ENCODE results near the gene MT1M.
"Not testable (repeated sequence)": the region's sequence is repeated elsewhere in the genome, so short reads cannot be mapped to it uniquely, and the experiment has no call there.

Gene MT1M

DNA sequence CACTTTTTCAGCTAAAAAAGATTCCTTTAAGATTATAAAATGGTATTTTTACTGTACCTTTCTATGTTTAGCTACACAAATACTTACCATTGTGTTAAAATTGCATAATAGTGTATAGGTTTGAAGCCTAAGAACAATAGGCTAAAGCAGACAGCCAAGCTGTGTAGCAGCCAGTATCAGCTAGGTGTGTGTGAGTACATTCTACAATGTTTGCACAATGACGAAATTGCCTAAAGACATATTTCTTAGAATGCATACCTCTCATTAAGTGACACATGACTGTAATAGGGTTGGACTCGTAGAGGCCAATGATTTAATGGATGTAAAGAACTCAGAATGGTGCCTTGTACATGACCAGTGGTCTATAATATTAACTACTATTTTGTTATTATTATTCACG lies 17.4 kb downstream of the MT1M start:
- DNase-seq (ENCODE audit: low read depth), result no peak

DNA sequence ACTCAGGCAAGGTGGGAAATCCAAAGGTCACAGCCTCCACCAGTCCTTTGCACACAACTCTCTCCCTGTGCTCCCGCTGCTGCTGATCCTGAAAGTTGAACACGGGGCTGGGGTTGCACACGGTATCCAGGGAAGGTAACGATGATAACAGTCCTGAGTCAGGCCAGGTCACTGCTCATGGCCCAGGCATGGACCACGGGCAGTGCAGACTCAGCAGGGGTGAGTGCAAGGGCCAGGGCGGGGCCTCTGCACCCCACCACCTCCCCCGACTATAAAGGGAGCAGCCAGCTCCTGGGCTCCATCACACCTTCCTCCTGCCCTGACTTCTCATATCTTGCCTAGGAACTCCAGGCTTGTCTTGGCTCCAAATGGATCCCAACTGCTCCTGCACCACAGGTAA lies 19.1 kb downstream of the MT1M start, which contains the start of gene MT1B:
Gene MT1B (plus strand): TSS at position 301 of the 400 bp plus-strand sequence. CDS start 68 bp downstream, at position 369.
- DNase-seq (ENCODE audit: low read depth), result no peak

DNA sequence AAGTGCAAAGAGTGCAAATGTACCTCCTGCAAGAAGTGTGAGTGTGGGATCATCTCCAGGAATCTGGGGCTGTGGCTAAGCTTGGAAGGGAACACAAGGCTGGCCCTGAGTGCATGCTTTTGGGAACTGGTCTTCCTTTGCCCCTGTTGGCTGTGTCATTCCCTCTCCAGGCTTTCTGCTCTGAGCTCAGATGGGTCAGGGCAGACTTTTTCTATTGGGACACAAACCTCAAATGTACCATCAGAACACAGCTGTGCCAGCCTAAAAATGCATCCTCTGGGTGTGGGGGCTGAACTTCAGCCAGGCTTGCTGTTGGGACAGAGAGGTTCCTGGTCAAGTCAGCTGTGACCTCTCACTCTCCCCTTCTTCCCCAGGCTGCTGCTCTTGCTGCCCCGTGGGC lies 20.1 kb downstream of the MT1M start:
- no peak for DNase-seq (ENCODE audit: low read depth)

DNA sequence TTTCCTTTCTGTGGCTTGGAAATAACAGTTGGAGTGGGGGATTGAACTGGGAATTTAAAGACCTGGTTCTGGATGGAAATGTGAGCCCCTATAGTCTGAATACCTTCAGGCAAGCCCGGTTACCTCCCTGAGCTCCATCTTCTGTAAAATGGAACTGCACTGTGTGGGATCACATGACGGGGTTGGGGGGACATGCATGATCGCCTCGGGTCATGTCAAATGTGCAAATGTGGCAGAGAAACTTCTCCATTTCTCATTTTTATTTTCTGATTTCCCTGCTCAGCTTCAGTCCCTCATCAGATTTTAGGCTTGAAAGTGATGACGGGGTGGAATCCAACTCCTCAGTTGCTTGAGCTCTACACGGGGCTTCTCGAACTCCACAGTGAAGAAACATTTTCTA lies 20.8 kb downstream of the MT1M start:
- no peak for DNase-seq (ENCODE audit: low read depth)

DNA sequence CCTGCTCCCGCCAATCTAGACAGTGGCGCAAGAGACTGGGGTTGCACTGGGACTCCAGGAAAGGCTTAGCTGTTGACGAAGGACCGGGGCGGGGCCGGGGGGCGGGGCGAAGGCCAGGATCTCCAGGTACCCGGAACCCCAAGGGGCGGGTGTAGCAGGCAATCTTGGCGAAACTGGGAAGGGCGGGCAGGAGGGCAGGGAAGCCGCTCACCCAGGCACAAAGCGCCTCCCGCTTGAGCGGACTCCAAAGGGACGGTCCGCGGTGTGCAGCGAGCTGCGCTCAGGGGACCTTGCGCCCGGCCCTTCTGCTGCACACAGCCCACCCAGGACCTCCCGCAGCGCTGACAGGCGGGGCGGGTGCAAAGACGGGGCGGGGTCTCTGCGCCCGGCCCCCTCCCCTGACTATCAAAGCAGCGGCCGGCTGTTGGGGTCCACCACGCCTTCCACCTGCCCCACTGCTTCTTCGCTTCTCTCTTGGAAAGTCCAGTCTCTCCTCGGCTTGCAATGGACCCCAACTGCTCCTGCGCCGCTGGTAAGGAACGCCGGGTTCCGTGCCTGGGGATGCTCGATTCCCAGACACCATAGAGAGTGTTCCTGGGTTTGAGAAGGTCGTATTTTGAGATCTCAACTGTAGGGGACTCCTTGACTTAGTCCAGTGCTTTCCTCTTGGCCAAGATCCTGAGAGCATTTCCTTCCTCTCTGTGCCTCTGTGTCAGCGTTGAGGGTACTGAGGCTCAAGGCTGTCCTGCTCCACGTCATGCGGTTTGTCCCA lies 25.3 kb downstream of the MT1M start, which contains the start of gene MT1F:
Gene MT1F (plus strand): TSS at position 405 of the 772 bp plus-strand sequence. CDS start 100 bp downstream, at position 505.
- no peak for DNase-seq (ENCODE audit: low read depth)

DNA sequence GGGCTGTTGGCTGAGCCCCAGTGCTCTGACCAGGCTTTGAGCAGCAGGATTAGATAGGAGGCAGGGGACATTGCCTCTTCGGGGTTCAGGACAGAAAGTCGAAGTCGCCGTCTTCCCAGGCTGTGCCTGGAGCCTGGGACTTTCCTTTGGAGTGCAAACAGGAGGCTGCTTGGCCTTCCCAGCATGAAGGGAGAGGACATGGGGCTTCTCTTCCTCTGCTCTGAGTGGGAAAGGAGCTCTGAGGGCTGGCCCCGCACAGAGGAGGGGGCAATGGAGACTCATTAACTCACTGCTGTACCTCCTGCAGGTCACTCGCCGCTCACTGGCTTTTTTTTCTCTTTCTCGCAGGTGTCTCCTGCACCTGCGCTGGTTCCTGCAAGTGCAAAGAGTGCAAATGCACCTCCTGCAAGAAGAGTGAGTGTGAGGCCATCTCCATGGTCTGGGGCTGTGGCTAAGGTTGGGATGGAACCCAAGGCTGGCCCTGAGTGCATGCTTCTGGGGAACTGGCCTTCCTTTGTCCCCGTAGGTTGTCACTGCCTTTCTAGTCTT lies 25.9 kb downstream of the MT1M start:
- no peak for DNase-seq (ENCODE audit: low read depth)

DNA sequence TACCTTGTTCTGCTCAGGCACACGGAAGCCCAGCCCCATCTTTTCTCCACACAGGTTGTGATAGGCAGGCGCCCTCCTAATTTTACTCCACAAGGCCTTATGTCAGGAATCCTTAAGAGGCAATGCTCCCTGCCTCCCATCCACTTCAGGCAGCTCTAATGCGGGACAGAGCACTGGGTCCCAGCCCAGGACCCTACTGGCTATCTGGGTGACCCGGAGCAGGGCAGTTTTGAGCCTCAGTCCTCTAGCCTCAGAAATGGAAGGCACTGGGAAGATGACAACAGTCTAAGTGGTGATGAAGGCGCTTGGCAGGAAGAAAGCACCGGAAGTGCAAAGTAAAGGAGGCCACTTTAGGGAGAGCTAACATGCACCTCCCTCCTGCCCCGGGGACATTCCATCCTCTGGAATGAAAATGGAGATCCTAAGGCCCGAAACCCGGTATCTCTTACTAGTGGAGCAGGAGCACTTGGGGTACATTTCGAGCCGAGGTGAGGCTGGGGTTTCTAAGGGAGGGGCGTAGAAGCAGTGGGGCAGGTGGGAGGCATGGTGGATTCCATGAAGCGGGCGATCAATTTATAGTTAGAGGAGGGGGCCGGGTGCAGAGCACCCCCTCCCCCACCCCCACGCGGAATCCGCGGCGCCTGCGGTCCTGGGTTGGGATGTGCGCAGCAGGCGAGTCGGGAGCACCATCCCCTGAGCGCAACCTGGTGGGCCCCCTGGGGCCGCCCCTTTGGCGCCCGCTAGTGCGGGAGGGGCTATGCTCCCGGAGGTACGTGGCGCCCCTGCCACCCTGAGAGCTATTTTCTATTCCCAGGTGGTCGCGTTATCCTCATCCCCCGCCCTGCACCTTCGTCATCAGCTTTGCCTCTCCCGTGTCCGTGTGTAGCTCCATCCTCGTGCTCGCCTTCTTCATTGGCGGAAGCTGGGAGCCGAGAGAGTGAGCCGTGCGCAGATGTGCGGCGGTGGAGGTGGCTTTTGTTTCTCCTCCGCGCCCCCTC lies 30.2 kb downstream of the MT1M start:
- no peak for DNase-seq (ENCODE audit: low read depth)

DNA sequence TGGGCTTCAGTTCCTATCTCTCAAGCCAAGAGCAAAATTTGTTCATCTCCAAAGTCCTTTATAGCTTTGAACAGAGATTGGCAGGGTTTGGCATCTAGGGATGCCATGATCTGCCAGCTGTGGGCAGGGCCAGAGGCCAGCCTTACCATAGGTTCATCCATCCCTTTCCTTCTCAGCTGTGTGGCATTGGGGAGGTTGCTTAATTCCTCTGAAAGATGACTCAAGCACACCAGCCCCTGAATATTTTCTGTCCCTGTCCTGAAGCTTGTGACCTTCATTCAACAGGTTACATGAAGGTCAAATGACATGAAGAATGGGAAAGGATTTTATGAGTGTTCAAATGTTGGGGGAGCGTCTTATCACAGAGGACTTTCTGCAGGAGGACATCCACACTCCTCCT lies 32.0 kb downstream of the MT1M start:
- DNase-seq (ENCODE audit: low read depth), result no peak

DNA sequence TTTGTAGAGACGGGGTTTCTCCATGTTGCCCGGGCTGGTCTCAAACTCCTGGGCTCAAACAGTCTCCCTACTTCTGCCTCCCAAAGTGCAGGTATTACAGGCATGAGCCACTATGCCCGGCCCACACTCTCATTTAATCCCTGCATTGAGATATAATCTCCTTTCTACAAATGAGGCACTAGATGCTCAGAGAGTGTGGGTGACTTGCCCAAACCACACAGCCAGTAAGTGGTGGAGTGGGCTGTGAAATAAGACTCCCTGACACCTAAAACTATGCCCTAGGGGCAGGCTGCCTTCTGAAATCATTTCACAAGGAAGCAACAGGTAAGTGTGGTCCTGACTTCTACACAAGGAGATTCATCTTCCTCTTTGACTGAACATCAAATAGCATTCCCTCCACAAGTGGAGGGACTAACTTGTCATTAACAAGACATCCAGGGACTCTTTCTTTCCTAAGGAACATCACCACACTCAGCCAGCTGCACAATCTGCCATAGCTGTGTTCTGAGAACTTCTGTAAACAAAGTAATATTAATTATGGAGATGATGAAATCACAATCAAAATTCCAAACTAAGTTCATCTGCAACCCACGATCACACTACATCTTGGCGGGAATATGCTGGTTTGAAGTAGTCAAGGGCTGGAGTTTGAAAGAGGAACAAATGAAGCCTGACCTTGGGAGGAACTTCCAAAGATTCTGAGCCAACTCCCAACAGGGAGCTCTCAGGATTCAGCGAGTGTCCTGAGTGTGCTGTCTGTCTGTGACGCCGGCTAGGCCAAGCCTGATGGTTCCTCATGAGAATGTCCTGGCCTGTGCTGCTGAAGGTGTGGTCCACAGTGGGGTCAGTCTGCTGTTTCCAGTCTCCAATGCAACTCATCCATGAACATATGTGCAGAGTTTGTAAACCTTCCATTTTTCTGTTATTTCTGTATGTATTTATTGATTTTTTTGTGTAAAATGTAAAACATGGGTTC lies 33.1 kb downstream of the MT1M start:
- not testable (repeated sequence) for DNase-seq (ENCODE audit: low read depth)

DNA sequence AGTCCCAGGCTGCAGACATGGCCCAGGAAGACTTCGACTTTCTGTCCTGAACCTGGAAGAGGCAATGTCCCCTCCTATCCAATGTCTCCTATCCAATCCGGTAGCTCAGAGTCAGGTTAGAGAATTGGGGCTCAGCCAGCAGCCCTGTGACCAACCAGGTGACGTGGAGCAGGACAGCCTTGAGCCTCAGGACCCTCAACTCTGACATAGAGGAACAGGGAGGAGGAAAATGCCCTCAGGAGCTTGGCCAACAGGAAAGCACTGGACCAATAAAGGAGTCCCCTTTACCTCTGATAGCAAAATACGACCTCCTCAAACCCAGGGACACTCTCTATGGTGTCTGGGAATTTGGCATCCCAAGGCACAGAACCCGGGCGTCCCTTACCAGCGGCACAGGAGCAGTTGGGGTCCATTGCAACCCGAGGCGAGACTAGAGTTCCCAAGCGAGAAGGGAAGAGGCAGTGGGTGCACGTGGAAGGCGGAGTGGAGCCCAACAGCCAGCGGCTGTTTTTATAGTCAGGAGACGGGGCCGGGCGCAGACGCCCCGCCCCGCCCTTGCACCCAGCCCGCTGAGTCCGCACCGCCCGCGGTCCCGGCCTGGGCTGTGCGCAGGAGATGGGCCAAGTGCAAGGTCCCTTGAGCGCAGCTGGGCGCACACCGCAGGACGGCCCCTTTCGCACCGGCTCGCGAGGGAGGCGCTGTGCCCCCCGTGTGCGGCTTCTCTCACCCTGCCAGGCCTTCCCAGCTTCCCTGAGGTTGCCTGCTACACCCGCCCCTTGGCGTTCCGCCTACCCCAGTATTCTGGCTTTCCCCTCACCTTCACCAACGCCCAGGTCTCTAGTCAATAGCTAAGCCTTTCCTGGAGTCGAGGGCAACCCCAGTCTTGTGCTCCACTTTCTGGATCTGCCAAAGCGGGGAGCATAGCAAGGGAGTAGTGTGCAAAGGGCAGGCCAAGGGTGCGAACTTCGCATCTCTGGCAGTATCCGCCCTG lies 35.4 kb downstream of the MT1M start, which contains the start of gene MT1G:
Gene MT1G (minus strand): TSS at position 485 of the 991 bp plus-strand sequence. CDS start 72 bp downstream, at position 413.
- no peak for DNase-seq (ENCODE audit: low read depth)

DNA sequence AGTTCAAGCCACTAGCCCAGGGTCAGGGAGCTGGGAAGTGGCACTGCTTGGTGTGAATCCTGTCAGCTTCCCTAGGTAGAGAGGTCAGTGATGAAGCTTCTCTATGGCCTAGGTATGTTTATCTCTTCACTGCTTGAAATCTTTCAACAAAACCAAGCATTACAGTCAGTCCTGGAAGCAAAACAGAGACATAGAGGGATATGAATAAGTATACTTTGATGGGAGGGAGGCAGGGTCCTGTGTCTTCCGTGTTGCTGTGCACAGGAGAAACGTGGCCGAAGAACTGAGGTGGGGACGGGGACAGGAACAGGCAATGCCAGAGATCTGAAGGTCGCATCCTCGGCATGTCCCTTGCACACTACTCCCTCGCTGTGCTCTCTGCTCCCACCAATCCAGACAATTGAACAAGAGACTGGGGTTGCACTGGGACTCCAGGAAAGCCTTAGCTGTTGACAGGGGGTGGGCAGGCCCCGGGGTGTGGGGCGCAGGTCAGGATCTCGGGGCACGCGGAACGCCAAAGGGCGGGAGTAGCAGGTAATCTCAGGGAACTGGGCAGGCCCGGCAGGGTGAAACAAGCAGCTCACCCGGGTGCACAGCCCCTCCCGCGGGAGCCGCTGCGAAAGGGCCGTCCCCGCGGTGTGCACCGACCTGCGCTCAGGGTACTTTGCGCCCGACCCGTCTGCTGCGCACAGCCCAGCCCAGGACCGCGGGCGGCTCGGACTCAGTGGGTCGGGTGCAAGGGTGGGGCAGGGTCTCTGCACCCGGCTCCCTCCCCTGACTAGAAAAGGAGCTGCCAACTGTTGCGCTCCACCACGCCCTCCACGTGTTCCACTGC lies 36.8 kb downstream of the MT1M start, which contains the start of gene MT1H:
Gene MT1H (plus strand): TSS at position 810 of the 835 bp plus-strand sequence. CDS start 71 bp downstream, outside the sequence.
- DNase-seq (ENCODE audit: low read depth), result no peak

DNA sequence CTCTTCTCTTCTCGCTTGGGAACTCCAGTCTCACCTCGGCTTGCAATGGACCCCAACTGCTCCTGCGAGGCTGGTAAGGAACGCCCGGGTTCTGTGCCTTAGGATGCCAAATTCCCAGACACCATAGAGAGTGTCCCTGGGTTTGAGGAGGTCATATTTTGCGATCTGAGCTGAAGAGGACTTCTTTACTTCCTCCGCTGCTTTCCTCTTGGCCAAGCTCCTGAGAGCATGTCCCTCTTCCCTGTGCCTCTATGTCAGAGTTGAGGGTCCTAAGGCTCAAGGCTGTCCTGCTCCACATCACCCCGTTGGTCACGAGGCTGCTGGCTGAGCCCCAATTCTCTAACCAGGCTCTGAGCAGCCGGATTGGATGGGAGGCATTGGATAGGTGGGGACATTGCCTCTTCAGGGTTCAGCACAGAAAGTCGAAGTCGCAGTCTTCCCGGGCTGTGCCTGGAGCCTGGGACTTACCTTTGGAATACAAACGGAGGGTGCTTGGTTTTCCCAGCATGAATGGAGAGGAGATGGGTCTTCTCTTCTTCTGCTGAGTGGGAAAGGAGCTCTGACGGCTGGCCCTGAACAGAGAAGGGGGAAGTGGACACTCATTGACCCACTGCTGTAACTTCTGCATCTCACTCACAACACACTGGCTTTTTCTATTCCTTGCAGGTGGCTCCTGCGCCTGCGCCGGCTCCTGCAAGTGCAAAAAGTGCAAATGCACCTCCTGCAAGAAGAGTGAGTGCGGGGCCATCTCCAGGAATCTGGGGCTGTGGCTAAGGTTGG lies 37.6 kb downstream of the MT1M start:
- no peak for DNase-seq (ENCODE audit: low read depth)

DNA sequence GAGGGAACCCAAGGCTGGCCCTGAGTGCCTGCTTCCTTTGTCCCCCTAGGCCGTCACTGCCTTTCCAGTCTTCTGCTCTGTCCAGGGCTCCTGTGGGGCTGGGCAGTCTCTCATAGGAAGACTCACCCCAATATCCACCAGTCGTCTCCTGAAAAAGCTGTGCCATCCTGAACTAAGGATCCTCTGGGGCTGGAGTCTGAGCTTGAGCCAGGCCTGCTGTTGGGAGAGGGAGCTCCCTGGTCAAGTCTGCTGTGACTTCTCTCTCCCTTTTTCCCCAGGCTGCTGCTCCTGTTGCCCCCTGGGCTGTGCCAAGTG lies 38.1 kb downstream of the MT1M start:
- no peak for DNase-seq (ENCODE audit: low read depth)

DNA sequence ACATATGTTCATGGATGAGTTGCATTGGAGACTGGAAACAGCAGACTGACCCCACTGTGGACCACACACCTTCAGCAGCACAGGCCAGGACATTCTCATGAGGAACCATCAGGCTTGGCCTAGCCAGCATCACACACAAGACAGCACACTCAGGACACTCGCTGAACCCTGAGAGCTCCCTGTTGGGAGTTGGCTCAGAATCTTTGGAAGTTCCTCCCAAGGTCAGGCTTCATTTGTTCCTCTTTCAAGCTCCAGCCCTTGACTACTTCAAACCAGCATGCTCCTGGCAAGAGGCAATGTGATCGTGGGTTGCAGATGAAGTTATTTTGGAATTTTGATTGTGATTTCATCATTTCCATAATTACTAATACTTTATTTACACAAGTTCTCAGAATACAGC lies 39.2 kb downstream of the MT1M start:
- not testable (repeated sequence) for DNase-seq (ENCODE audit: low read depth)

DNA sequence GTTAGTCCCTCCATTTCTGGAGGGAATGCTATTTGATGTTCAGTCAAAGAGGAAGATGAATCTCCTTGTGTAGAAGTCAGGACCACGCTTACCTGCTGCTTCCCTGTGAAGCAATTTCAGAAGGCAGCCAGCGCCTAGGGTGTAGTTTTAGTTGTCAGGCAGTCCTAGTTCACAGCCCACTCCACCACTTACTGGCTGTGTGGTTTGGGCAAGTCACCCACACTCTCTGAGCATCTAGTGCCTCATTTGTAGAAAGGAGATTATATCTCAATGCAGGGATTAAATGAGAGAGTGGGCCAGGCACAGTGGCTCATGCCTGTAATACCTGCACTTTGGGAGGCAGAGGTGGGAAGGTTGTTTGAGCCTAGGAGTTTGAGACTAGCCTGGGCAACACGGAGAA lies 39.7 kb downstream of the MT1M start:
- not testable (repeated sequence) for DNase-seq (ENCODE audit: low read depth)

DNA sequence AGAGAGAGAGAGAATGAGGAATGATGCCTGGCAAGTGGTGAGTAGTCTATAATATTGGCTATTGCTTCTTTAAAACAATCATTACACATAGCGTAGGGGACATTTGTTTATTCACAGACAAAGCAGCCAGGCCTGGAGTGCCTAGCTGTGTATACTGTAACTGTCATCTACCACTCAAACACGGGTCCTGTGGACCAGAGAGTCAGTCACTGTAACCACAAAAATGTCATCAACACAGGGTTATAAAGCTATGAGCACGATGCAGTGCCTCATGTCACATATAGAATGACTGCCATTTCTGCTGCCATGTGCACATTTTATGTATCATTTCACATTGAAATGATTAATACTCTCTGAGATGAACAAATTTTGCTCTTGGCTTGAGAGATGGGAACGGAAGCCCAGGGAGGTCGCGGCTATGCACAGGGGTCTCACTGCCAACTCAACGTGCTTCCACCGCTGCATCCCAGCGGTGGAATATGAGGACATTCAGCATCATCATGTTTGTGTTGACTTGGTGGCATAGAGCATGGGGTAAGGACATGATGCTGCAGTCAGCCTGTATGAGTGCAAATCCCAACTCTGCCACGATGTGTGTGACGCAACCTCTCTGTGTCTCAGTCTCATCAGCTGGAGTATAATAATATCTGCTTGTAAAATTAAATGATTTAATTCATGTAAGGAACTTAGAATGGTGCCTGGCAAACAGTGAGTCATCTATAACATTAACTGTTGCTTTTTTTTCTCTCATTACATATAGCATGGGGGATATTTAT lies 40.5 kb downstream of the MT1M start:
- no peak for DNase-seq (ENCODE audit: low read depth)

DNA sequence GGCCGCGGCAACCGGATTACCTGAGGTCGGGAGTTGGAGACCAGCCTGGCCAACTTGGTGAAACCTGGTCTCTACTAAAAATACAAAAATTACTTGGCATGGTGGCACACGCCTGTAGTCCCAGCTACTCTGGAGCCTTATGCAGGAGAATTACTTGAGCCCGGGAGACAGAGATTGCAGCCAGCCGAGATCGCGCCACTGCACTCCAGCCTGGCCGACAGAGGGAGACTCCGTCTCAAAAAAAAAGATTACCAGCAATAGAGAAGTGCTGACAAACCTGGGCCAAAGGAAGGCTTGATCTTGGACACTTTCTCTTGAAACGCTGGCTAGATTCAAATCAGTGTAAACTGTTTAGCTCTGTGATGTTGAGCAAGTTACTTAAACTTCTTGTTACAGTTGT lies 41.5 kb downstream of the MT1M start:
- no peak for DNase-seq (ENCODE audit: low read depth)

Measured in fibroblast of the conjunctiva (primary cell).